SHP77 treated with DMSO at 0.1 percent for 48 hours (cell line): Measurements from ENCODE around the gene LPCAT1.
A peak's percentile ranks its signal among the peaks of the same experiment; 100 is the strongest.

Experiments used
- DNase-seq: peaks from one replicate; lab custom pipeline; 2025; lab: John Stamatoyannopoulos, UW

Gene LPCAT1

DNA sequence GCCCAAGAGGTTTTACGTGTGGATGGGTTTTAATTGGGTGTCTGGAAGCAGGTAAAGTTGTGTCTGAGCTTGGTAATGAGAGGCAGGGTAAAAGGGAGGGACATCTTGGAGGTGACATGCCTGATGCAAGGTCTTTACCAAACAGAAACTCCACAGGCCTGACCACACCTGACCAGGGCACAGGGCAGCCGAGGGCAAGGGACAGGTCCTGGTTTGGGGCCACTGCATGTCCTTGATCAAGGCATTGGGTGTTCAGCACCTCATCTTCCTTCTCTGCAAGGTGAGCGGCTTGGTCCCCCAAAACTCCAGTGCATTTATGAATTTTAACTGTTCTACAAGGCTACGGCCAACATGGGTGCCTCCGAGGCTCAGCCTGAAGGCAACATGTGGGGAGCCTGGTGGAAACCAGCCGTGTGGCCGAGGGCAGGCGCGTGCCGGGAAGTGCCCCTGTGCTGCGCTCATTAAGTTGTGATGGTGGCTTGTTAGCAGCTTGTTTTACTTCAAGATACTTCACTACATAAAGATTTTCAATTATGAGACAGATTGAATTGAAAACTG, 30.7 kb upstream of the LPCAT1 start:
- no peak for DNase-seq

DNA sequence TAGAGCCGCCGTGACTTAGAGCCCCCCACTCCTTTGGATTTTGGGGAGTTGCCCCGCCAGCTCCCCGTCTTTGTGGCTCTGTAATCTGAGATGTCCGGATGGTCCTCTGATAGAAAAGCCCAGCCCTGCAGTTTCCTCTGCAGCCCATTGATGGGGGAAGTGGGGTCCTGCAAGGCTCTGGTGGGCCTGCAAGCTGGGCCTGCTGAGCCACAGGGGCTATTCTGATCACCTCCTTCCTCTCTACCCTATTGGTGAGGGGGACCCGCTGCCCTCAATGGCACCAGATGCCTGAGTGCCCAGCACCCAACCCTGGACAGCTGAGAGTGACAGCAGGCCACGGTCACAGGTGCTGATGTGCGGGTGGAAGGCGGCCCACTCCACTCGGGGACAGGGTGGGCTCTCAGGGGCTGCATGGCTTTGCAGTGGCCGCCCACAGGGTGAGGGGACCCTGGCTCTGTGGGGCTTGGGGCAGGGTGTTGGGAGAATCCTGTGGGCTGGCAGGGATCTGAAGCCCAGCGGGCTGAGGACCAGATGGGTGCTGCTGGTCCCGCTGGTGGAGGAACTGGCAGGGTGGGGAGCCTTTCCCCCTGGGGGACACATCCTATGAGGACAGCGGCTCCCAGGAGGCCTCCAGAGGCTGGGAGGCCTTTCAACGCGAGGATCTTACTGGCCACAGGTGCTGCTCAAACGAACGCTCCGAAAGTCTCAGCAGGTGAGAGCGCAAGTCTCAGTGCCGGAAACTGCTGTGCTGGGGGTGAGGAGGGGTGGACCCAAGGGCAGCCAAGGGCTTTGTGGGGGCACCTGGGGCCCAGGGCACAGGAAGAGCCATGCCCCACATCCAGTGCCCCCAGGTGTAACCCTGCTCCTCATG, 30.0 kb upstream of the LPCAT1 start:
- no peak for DNase-seq

DNA sequence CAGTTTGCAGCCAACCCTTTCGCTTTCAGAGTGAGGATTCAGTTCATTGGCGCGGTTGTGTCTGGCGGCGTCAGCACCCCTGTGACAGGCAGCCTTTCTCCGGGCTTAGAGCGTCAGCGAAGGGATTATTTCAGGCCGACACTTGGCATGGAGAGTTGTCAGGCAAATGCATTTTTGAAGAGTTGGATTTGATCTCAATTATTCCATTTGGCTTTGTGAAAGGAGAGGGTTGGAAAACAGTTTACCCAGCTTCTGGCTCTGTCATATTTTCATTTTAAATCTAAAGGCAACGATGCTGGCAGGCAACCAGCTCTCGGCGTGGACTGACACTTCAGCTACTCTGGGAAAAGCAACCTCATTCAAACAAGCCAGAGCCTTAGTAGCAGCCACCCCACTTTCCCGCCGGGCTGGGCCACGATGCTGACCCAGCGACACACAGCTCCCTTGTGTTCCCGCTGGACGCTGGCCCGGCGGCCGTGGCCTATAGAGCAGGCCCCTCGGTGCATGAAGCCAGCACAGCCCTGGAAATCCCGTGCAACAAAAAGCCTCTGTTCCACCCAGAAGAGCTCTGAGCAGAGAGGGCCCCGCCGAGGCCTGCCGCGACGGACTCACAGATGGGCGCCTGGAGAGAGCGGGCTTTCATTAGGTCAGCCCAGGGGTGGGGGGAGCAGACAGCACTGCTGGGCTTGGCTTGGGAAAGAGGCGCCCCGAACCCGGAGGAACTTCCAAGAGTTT, 28.9 kb upstream of the LPCAT1 start:
- DNase-seq, result no peak

DNA sequence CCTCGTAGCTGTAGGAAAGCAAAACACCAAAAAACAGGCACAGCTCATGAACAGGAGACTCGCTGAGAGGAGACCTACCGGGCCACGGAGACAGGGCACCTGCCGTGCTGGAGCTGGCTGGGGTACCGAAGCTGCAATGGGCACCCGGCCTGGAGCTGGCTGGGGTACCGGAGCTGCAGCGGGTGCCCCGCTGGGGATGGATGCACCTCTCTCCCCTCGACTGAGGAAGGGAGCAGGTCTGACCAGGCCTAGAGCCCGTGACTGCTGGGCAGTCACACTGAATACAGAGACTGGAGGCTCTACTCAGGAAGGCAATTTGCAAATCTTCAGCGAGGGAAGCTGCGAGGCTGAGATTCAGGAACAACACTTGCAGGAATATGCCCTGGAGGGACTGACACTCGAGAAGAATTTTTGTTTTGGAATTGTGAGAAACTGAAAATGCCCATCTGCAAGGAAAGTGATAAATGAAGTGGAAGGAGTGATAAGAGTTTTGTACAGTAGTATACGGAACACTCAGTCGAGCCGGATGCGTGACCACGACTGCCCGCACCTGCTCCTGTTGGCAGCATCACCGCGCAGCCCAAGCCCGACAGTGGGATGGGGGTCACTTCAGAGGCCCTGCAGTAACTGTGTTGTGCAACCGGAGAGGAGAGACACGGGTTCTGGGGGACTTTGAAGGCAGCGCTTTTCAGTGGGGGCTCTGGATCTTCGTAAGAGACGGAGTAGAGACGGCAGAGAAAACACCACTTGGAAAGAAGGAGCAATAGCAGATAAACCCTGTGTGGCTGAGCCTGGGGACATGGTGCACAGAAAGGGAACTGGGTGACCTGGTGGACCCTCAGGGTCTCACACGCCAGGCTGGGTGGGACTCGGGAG, 27.9 kb upstream of the LPCAT1 start:
- DNase-seq, result peak; percentile 94

DNA sequence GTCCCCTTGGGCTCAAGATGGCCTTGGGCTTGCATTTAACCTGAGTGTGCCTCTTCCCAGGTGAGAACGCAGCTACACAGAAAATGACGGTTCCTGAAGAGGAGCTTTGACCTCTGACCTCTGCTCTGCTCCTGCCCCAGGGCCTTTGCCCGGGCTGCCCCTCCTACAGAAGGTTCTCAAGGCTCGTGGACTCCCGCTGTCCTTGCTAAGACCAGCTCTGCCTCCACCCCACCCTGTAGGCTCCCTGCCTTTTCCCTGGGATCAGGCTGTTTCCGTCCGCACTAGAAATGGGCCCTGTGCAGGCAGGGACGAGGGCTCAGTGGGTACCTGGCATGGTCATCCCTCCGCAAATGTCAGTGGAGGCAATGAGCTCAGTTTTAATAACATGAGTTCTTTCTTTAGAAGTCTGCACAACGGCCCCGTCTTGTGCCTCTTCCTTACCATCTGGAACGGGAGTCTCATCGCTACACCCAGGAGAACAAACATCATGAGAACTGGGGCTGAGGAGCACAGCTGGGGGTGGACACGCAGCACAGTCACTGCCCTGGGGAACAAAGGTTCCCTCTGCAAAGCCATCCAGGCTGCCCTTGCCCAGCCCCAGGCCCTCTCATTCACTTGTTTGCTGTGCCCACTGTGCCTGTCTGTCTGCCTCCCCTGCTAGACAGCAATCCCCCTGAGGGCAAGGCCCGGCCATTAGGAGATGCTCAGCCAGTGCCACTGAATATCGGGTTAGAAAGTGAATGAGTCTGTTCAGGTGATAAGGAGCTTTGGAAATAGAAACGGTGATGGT, 26.7 kb upstream of the LPCAT1 start:
- no peak for DNase-seq

DNA sequence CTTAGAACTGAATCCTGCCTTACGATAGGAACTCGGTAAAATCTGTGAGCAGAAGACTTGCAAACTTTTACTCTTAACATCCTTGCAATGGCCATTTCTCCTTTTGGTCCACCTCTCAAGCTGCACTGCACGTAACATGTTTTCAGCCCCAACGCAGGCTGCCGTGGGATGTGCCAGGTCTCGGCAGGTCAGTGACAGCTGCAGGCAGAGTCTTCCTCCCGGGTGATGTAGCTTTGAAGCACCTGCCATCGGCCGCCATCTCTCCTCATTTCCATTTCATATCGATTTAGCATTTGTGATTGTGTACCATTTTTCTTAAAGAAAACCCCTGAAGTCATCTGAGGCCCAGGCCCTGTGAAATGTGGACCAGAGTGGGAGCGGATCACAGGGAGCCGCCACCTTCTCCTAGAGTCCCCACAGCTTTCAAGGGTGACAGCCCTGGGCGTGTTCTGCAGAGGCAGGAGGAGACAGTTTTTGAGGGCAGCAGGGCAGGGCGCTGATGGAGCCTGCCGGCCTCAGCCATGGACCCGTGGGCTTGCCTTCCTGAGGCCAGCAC, 25.8 kb upstream of the LPCAT1 start:
- no peak for DNase-seq

DNA sequence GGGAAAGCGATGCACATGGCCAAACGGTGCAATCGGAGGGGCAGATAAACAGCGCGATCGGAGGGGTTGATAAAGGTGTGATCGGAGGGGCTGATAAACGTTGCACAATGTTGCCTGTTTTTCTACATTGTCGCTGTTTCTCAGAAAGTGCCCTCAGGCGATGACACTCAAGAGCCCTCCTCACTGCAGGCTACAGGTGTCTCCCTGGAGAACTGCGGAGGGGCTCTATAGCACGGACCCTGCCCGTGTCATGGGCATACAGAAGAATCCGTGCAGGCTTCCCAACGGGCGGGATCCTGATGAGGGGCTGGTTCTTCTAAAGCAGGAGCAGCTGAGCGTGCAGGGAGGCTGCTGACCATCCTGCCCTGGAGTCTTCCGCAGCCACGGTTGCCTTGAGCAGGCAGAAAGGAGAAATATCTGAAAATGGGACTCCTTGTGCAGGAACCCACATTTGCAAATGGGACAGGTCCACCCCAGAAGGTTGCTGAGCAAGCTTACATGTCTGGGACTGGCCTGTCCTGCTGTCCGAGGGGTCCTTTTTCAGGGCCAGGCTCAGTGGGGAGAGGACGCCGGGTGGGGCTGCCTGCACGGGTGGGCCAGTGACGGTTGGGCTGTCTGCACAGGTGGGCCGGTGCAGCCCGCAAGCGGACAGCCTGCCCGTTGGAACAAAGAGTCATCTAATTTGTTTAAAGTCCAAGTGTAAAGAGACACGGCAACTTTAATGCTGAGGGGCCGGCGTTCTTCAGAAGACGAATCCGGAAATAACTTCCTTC, 25.1 kb upstream of the LPCAT1 start:
- DNase-seq, result no peak

DNA sequence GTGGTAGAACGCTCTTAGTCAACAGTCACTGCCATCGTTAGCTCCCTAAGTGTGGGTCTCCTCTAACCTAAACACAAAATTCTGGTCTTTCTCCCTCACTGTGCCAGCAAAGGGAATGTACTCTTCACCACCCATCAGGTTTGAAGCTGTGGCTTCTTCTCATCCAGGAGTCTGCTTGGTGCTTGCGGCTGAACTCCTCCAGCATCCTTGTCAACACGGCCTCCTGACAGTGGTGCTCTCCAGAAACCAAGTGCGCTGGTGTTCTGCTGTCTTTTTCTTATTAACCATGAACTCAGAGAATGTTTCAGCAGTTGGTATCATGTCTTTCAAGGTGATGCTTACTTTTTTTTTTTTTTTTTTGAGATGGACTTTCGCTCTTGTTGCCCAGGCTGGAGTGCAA, 23.9 kb upstream of the LPCAT1 start:
- no peak for DNase-seq

DNA sequence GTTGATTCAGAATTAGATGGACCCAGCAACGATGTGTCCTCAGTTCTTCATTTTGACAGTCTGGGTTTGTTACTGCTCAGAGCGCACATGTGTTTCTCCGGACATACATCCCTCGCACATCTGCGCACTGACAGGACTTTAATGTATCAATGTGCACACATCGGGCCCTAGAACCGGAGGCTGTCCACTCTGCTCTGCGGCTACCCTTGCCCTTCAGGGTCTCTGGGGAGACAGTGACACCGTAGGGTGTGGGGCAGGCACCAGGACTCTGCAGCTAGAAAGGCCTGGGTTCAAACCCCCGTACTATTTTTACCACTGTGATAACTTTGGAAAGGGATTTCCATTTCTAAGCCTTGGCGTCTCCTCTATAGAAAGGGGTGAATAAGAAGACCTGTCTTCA, 23.5 kb upstream of the LPCAT1 start:
- DNase-seq, result no peak

DNA sequence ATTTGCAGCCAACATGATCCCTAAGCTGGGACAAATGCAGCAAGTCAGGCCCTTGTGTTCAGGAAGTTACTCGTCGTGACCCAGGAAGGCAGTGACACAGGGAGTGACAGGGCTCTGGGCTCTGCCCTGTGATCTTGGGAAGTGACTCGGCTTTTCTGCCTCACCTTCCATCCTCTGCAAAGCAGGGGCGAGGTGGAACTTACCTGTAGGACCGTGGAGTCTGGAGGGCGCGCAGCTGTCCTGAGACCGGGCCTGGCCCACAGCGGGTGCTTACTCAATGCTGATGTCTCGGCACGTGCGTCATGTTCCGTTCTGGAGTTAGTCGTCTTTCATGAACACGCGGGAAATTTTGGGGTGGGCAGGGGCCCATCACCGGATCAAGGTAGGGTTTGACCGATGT, 22.8 kb upstream of the LPCAT1 start:
- no peak for DNase-seq

DNA sequence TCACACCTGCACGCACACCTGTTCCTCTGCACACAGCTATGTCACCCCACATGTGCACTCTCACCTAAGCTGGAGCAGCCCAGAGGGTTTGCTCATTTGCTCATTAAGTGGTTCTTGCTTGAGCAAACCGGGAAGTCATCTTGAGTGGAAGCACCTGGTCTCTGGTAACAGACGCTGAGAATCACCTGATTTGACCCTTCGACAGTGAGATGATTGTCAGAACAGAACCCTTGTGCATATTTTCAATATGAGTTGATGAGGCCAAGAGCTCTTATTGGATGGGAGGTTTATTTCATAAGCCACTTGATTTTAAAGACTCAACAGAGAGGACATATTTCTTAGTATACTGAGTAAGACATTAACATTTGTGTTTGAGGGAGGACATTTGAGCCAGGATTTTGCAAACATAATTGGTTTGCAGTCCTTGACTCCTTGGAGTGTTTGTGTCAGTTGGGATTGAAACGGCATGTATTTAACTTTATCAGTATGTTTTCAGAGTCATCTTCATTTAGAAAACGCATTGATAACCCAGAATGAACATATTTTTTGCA, 22.1 kb upstream of the LPCAT1 start:
- peak; percentile 42 for DNase-seq

DNA sequence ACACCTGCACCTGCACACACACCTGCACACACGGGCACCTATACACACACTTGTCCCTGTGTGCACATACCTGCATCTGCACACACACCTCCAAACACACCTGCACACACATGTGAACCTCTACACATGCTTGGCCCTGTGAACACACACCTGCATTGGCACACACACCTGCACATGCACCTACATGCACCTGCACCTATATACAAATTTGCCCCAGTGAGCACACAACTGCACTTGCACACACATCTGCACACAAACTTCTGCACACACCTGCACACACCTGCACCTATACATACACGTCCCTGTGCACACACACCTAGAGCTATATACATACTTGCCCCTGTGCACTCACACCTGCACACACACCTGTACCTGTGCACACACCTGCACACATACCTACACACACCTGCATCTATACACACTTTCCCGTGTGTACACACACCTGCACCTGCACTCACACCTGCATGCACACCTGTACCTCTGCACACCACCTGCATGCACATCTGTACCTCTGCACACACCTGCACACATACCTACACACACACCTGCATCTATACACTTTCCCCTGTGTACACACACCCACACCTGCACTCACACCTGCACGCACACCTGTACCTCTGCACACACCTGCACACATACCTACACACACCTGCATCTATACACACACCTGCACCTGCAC, 21.5 kb upstream of the LPCAT1 start:
- no peak for DNase-seq

DNA sequence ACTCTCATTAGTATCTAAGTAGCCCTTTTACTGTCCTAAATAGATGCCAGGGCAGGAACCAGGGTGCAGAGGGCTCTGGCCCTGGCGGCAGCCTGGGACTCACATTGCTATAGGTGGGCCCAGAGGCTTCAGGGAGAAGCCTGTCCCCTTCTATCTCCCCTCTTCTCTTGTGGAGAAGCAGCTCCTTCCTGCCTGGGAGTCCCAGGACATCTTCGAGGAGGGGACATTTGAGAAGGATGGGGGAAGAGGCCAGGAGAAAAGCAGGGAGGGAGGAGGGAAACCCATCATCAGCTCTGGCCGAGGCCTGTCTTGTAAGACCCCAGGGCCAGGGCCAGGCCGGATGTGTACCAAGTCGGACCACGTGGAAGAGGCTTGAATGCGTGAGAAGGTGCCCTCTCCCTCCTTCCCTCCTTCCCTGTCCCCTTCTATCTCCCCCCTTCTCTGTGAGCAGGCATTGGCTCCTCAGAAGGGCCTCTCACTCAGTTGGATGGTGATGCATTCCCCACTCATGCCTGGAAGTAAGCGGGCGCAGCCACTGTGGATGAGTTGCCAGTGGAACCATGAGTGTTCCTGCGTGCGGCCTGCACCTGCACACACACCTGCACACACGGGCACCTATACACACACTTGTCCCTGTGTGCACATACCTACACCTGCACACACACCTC, 20.7 kb upstream of the LPCAT1 start:
- DNase-seq, result no peak

DNA sequence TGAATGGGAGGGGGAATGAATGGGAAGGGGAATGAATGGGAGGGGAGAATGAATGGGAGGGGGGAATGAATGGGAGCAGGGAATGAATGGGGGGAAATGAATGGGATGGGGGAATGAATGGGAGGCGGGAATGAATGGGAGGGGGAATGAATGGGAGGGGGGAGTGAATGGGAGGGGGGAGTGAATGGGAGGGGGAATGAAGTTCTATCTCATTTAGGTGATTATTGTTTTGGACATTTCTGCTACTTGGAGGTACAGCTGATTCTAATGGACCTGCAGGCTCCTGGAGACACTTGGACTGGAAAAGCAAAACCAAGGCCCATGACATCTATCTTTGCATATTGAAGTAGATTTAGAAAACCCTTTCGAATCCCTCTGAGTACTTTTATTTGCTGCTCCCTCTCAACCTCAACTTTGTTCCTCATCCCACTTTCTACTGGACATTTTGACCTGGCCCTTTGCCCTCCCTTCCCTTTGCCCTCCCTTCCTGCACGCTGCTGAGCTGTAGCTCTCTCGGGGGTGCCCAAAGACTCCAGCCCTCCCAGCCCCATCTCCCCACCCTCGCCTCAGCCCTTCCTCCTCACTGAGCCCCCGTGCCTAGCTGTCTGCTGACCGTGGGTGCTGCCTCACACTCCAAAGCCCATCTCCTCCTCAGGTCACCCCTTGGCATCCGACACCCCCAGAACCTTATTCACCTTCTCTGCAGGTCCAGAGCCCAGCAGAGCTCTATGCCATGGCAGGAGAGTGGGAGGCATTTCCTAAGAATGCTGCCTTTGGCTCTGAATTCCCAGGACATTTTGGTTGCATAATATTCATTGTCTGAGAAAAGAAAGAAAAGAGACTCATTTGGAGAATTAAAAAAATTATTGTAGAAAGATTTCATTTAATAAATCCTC, 19.9 kb upstream of the LPCAT1 start:
- no peak for DNase-seq

DNA sequence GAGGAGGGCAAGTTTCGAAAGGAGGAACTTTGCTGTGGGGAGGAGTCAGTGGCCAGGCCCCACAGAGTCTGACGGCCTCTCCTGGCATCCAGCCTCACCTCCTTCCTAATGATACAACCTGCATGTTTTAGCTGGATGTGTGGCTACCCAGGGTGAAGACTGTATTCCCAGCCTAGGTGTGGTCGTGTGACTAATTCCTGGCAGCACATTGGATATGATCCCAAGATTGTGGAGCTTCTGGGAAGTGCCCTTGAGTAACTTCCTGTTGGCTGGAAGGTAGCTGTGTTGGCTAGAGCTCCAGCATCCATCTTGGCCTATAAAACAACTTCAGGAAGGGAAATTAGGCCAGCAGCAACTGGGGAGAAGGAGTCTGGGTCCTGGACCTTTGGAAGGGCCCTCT, 19.0 kb upstream of the LPCAT1 start:
- no peak for DNase-seq

DNA sequence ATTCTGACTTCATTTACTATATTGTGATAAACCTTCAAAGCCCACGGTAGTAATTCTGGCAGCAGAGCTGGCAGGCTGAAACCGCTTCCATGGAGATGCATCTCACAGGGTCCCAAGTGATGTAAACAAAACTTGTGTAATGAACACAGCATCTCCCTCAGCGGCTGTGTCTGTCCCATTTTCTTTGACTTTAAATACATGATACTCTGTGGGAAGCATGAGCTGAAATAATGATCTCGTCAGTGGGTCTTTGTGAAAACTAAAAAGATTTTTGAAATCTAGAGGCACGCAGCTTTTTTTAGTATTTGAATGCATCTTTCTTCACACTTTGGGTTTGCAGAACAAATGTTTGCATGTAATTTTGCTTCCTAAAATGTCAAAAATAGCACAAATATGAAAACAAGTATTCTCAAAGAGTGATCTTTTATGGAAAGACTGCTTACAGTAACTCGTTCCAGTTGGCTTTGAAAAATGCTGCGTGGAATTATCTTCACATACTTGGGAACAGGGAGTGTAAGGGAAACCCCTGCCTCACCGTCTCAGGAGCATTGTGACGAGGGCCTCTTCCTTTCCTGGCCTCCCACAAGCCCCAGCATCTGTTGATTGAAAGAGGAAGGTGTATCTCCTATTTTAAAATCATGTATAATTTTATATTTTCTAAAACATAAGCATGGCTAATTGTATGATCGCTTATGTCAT, 18.1 kb upstream of the LPCAT1 start:
- DNase-seq, result no peak
